ENCODE measurements around the gene JUNB. TPM values are rescaled to one million over a fixed set of nuclear protein-coding genes. Genes with fewer than 3 reads are reported as not detected.
A peak's percentile ranks its signal among the peaks of the same experiment; 100 is the strongest.

JUNB gene
- total and polyA plus RNA-seq, 2 of the 13 experiments (the other 11 are each of a cell fraction or from before 2014, with no cell fraction given) = 7.7 to 8.2 TPM

DNA sequence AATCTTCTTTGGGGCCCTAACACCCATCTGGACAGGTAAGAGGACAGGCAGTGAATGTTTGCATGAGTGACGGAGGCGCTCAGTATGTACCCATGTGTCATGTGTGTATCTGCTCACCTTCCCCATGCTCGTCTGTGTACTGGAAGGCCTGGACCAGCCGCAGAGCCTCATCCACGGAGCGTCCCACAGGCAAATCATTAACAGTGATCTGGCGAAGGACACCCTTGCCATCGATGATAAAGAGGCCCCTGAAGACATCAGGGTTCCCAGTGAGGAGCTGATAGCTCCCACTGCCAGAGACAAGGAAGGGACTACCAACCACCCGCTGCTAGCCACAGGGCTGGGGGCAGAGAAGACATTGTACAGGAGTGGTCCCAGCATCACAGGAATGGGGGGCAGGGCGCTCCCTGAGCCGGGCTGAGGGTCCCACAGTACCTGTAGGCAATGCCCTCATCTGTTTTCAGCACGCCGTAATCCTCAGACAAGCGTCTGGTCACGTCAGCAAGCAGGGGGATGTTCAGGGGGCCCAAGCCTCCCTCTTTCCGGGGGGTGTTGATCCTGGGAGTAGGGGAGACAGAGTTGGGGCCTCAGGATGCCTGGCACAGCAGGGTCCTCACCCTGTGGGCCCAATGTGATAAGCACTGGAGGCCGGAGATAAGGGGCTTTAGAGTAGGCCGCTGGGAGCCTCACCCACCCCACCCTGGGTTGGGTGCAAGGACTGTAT lies 8.6 kb downstream of the JUNB start:
- H3K36me3 ChIP-seq (replicated peaks in 1 of 2; ENCODE audit: control insufficient read depth in 1 of 2, insufficient read depth in 2 of 2, low read length in 2 of 2) = peaks cover 2 to 12% of the 10 kb centered on the region in 2 experiments; a peak in 4 of 5 replicates
- peak overlapping the region; percentile 92 for H3K27ac ChIP-seq (ENCODE audit: extremely low read length, insufficient read depth, low read length)
- DNase-seq (ENCODE audit: low spot score) (no peak), ATAC-seq (no peak), FAIRE-seq (no peak)
- peaks cover 5% of the 10 kb centered on the region; the same call in 1 of the 2 replicates for H4K20me1 ChIP-seq (ENCODE audit: insufficient read depth, low read length)
- WGBS (ENCODE audit: low lambda C conversion rate) = 100% methylated on average over 11 of the region's 18 CpGs
- TF ChIP-seq DNMT3B (CRISPR knock-in tag; conservative IDR thresholded peaks at IDR 0.05) (no peak), ZNF570 (CRISPR knock-in tag; IDR thresholded peaks at IDR 0.05; ENCODE audit: borderline replicate concordance) (no peak), NR2F2 (IDR thresholded peaks at IDR 0.05; ENCODE audit: borderline replicate concordance, low read depth) (no peak), MAFF (IDR thresholded peaks at IDR 0.05; ENCODE audit: low read depth, low read length) (no peak), ZNF646 (CRISPR knock-in tag; IDR thresholded peaks at IDR 0.05) (no peak), NFE2L2 (IDR thresholded peaks at IDR 0.05; ENCODE audit: low read length) (no peak), ZHX2 (IDR thresholded peaks at IDR 0.05; ENCODE audit: low read depth) (no peak), ZHX2 (CRISPR knock-in tag; IDR thresholded peaks at IDR 0.05; ENCODE audit: borderline replicate concordance) (no peak)
- no peaks in the 10 kb centered on the region for H3K9me3 ChIP-seq (ENCODE audit: low read length)
- ChIA-PET POLR2A (interaction anchor here (0.7 to 4.0 kb wide), 5 partner anchors 8 to 66 kb away, joined by 3 to 47 read pairs (median 5); partner anchors contain the start of gene JUNB), CTCF (ENCODE audit: low intra/inter-chr PET ratio, low total read pairs) (no interaction called here)
- H3K4me3 ChIP-seq (replicated peaks in 1 of 3; ENCODE audit: insufficient read depth in 1 of 3, low read depth in 2 of 3, low read length in 3 of 3) = peak overlapping the region; percentile 81 to 100 (median 93); a peak in 3 of 6 replicates
- peak overlapping the region; percentile 88 for H3K4me2 ChIP-seq (ENCODE audit: low read depth, low read length)
- H3K9ac ChIP-seq (ENCODE audit: insufficient read depth, low read depth, low read length) = peak overlapping the region; percentile 99; the same call in 1 of the 2 replicates
- H3K4me1 ChIP-seq (ENCODE audit: insufficient read depth, low read length) = peaks cover 33% of the 10 kb centered on the region
- intact Hi-C loops (cut with micrococcal nuclease; ENCODE audit: unreplicated experiment) (no loop called here), in situ Hi-C loops (cut with HindIII; ENCODE audit: extremely low pct_ligation_motif_present, low pct_unique_long_range_greater_than_20kb) (loop anchor here (5.0 kb wide), 1 partner anchor 33 kb away; no protein-coding TSS in a partner anchor)
- H3K27me3 ChIP-seq (ENCODE audit: control insufficient read depth in 1 of 2, insufficient read depth in 2 of 2, low read length in 2 of 2) = no peaks in the 10 kb centered on the region; a peak in 1 of 5 replicates
- H3K79me2 ChIP-seq (ENCODE audit: insufficient read depth, low read length) = peaks cover 14% of the 10 kb centered on the region
- BruUV-seq (replicated peaks) = no TSS peak
- no peak overlapping the region for H2AFZ ChIP-seq (ENCODE audit: low read length)

Measured in HepG2 (cell line).